ENCODE data around the gene AFF1.

The AFF1 gene

GRCh38 chr4:86909546-86910295, 25.1 kb upstream of the AFF1 start:
- no peak overlapping the region for H3K4me3 ChIP-seq (ENCODE audit: low read depth, low read length)
- TF ChIP-seq, protein P1, sequence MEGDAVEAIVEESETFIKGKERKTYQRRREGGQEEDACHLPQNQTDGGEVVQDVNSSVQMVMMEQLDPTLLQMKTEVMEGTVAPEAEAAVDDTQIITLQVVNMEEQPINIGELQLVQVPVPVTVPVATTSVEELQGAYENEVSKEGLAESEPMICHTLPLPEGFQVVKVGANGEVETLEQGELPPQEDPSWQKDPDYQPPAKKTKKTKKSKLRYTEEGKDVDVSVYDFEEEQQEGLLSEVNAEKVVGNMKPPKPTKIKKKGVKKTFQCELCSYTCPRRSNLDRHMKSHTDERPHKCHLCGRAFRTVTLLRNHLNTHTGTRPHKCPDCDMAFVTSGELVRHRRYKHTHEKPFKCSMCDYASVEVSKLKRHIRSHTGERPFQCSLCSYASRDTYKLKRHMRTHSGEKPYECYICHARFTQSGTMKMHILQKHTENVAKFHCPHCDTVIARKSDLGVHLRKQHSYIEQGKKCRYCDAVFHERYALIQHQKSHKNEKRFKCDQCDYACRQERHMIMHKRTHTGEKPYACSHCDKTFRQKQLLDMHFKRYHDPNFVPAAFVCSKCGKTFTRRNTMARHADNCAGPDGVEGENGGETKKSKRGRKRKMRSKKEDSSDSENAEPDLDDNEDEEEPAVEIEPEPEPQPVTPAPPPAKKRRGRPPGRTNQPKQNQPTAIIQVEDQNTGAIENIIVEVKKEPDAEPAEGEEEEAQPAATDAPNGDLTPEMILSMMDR (IDR thresholded peaks at IDR 0.05; ENCODE audit: borderline replicate concordance, insufficient read depth, low read depth, low read length): no peak

GRCh38 chr4:86910369-86910768, 24.4 kb upstream of the AFF1 start:
- H3K4me3 ChIP-seq (ENCODE audit: low read depth, low read length): no peak overlapping the region
- TF ChIP-seq, protein P1 (IDR thresholded peaks at IDR 0.05; ENCODE audit: borderline replicate concordance, insufficient read depth, low read depth, low read length): no peak

- no peak overlapping the region for H3K4me3 ChIP-seq (ENCODE audit: low read depth, low read length)
- TF ChIP-seq, protein P1 (IDR thresholded peaks at IDR 0.05; ENCODE audit: borderline replicate concordance, insufficient read depth, low read depth, low read length): no peak
Measured at GRCh38 chr4:86910820-86911684, 23.8 kb upstream of the AFF1 start.

DNA sequence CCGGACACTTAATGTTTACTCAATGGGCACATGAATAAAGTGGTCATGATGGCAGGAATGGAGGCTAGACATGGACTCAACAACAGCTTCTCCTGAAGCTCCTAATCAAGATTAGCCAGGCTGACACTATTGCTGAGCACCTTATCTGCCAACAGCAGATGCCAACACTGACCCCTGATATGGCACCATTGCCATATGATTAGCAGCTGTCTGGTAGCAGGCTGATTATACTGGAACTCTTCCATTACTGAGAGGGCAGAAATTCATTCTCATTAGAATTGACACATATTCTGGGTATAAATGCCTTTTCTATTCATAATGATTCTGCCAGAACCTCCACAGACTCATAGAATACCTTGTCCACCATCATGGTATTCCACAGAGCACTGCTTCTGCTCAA, 18.4 kb upstream of the AFF1 start:
- H3K4me3 ChIP-seq (ENCODE audit: low read depth, low read length): no peak overlapping the region
- TF ChIP-seq, protein P1 (IDR thresholded peaks at IDR 0.05; ENCODE audit: borderline replicate concordance, insufficient read depth, low read depth, low read length): no peak

- TF ChIP-seq, protein P1 (IDR thresholded peaks at IDR 0.05; ENCODE audit: borderline replicate concordance, insufficient read depth, low read depth, low read length): no peak
- H3K4me3 ChIP-seq (ENCODE audit: low read depth, low read length): no peak overlapping the region
Measured at GRCh38 chr4:86917212-86918039, 17.4 kb upstream of the AFF1 start.

DNA sequence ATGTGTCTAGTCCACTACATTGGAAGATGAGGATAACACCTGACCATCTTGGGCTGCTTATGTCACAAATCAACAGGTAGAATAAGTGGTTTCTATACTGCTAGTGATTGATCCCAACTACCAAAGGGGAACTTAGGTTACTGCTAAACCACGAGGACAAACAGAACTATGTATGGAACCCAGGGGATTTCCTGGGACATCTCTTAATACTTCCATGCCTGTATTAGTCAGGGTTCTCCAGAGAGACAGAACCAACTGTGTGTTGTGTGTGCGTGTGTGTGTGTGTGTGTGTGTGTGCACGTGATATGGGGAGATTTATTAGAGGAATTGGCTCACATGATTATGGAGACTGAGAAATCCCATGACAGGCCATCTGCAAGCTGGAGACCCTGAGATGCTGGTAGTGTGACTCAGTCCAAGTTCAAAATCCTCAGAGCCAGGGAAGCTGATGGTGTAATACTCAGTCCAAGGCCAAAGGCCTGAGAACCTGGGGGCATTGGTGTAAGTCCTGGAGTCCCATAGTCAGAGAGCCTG, 16.2 kb upstream of the AFF1 start:
- TF ChIP-seq, protein P1 (IDR thresholded peaks at IDR 0.05; ENCODE audit: borderline replicate concordance, insufficient read depth, low read depth, low read length): no peak
- H3K4me3 ChIP-seq (ENCODE audit: low read depth, low read length): no peak overlapping the region
